WERI-Rb-1 (cell line): ENCODE data around the gene TLDC2.
"Not testable (repeated sequence)": the region's sequence is repeated elsewhere in the genome, so short reads cannot be mapped to it uniquely, and the experiment has no call there.

Source experiments
- DNase-seq: peaks from one replicate; pipeline ENCODE4 v3.0.0-alpha.2; 2020
- H3K27ac ChIP-seq: fragments of 250-450 bp; sonication (Bioruptor Pico); 2 replicates; pipeline ENCODE4 v1.5.1; 2020; ENCODE audit warnings: mild to moderate bottlenecking, moderate library complexity
- H3K27me3 ChIP-seq: fragments of 250-450 bp; sonication (Bioruptor Pico); 2 replicates; pipeline ENCODE4 v1.5.1; 2021; ENCODE audit warnings: mild to moderate bottlenecking, low read depth, moderate library complexity; ENCODE audit not compliant: insufficient read depth, severe bottlenecking
- H3K36me3 ChIP-seq: fragments of 250-450 bp; sonication (Bioruptor Pico); 2 replicates; pipeline ENCODE4 v1.5.1; 2020; ENCODE audit warnings: mild to moderate bottlenecking, moderate library complexity
- H3K4me3 ChIP-seq: 2 replicates; pipeline ENCODE4 v1.5.1; 2011; ENCODE audit warnings: low read depth, mild to moderate bottlenecking, control low read depth, low read length
- H3K9me3 ChIP-seq: fragments of 250-450 bp; sonication (Bioruptor Pico); 2 replicates; pipeline ENCODE4 v1.5.1; 2021; ENCODE audit warnings: mild to moderate bottlenecking, moderate library complexity; ENCODE audit not compliant: severe bottlenecking
- TF ChIP-seq, protein P1 (sequence below): IDR thresholded peaks from 2 replicates; pipeline ENCODE4 v1.5.1; 2011; ENCODE audit warnings: low read depth, mild to moderate bottlenecking, control low read depth, inconsistent platforms, low read length

Gene TLDC2

DNA sequence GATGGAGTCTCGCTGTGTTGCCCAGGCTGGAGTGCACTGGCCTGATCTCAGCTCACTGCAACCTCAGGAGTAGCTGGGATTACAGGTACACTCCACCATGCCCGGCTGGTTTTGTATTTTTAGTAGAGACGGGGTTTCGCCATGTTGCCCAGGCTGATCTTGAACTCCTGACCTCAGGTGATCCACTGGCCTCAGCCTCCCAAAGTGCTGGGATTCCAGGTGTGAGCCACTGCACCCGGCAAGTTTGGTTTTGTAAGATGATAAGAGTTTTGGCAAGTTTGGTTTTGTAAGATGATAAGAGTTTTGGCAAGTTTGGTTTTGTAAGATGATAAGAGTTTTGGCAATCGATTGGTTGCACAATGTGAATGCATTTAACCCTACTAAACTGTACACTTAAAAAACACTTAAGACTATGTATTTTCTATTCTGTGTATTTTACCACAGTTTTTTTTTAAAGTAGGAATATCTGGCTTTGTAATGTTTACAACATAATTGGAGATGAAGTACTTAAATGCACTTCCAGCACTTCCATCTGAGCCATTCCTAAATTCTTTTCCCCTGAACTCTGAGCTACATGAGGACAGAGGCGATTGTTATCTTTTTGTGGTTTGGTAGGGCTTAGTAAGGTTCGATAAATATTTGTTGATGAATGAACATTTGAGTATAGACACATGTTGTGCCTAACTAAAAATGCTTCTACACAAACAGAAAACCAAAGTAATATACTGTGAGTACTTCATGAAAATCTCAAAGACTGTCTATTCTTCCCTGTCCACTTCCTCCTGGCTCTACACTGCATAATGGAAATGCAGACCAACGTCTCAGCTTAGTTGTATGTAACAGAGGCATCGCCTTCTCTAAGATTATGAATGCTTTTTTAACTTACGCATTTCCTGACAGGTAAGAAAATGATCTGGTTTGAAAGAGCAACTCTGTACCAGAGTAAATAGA lies 56.8 kb downstream of the TLDC2 start:
- DNase-seq = no peak
- H3K36me3 ChIP-seq = peaks cover 30% of the 10 kb centered on the region
- TF ChIP-seq, protein P1, sequence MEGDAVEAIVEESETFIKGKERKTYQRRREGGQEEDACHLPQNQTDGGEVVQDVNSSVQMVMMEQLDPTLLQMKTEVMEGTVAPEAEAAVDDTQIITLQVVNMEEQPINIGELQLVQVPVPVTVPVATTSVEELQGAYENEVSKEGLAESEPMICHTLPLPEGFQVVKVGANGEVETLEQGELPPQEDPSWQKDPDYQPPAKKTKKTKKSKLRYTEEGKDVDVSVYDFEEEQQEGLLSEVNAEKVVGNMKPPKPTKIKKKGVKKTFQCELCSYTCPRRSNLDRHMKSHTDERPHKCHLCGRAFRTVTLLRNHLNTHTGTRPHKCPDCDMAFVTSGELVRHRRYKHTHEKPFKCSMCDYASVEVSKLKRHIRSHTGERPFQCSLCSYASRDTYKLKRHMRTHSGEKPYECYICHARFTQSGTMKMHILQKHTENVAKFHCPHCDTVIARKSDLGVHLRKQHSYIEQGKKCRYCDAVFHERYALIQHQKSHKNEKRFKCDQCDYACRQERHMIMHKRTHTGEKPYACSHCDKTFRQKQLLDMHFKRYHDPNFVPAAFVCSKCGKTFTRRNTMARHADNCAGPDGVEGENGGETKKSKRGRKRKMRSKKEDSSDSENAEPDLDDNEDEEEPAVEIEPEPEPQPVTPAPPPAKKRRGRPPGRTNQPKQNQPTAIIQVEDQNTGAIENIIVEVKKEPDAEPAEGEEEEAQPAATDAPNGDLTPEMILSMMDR = no peak

DNA sequence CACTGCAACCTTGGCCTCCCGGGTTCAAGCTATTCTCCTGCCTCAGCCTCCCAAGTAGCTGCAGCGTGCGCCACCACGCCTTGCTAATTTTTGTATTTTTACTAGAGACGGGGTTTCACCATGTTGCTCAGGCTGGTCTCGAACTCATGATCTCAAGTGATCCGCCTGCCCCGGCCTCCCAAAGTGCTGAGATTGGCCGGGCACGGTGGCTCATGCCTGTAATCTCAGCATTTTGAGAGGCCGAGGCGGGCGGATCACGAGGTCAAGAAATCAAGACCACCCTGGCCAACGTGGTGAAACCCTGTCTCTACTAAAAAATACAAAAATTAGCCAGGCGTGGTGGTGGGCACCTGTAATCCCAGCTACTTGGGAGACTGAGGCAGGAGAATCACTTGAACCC lies 57.6 kb downstream of the TLDC2 start:
- H3K36me3 ChIP-seq = peaks cover 24% of the 10 kb centered on the region
- not testable (repeated sequence) for DNase-seq, H3K27me3 ChIP-seq, H3K27ac ChIP-seq, H3K9me3 ChIP-seq, H3K4me3 ChIP-seq

More for the DNA sequence above, 56.8 kb downstream of the TLDC2 start:
- Histone ChIP-seq H3K27ac (no peak overlapping the region), H3K4me3 (no peak overlapping the region), H3K9me3 (no peaks in the 10 kb centered on the region), H3K27me3 (no peaks in the 10 kb centered on the region)

DNA sequence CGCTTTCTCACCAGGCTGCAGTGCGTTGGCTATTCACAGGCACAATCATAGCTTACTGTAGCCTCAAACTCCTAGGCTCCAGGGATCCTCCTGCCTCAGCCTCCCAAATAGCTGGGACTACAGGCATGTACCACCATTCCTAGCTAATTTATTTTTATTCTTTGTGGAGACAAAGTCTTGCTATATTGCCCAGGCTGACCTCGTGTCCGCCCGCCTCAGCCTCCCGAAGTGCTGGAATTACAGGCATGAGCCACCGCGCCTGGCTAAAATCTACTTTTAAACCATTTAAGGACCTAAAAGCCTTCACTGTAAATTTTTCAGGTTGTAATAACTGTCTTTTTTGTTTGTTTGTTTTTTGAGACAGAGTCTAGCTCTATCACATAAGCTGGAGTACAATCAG lies 60.4 kb downstream of the TLDC2 start:
- DNase-seq = no peak
- TF ChIP-seq, protein P1 = no peak
- Histone ChIP-seq H3K36me3 (peaks cover 10% of the 10 kb centered on the region), H3K9me3 (no peaks in the 10 kb centered on the region), H3K4me3 (no peak overlapping the region), H3K27me3 (no peaks in the 10 kb centered on the region), H3K27ac (no peak overlapping the region)

DNA sequence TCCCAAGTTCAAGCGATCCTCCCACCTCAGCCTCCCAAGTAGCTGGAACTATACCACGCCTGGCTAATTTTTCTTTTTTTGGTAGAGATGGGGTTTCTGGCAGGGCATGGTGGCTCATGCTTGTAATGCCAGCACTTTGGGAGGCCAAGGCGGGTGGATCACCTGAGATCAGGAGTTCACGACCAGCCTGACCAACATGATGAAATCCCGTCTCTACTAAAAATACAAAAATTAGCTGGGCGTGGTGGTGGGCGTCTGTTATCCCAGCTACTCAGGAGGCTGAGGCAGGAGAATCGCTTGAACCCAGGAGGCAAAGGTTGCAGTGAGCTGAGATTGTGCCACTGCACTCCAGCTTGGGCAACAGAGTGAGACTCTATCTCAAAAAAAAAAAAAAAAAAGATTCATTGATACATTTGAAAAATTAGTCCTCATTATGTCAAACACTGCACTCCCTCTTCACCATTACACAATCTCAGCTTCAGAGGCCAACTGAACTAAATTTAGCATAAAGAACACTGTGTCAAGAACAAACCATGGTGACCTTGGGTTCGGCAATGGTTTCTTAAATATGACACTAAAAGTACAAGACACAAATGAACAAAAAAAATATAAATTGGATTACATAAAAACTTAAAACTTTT lies 60.9 kb downstream of the TLDC2 start:
- H3K27me3 ChIP-seq, H3K9me3 ChIP-seq, H3K36me3 ChIP-seq, DNase-seq, H3K27ac ChIP-seq, H3K4me3 ChIP-seq: not testable (repeated sequence)

DNA sequence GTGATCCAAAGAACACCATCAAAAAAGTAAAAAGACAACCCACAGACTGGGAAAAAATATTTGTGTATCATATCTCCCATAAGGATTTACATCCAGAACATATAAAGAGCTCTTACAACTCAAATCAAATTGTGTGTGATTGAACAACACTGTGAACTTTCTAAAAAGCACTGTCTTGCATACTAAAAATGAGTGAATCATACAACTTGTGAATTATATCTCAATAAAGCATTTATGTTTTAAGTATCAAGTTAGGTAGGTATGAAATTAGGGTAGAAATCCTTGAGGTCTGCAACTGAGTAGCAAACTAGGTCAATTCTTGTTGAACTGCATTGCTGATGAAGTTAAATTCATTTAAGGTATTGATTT lies 61.4 kb downstream of the TLDC2 start:
- no peak overlapping the region for H3K27ac ChIP-seq
- no peak overlapping the region for H3K4me3 ChIP-seq
- TF ChIP-seq, protein P1 = no peak
- H3K36me3 ChIP-seq = peaks cover 9% of the 10 kb centered on the region
- DNase-seq = no peak
- no peaks in the 10 kb centered on the region for H3K27me3 ChIP-seq
- H3K9me3 ChIP-seq = no peaks in the 10 kb centered on the region

DNA sequence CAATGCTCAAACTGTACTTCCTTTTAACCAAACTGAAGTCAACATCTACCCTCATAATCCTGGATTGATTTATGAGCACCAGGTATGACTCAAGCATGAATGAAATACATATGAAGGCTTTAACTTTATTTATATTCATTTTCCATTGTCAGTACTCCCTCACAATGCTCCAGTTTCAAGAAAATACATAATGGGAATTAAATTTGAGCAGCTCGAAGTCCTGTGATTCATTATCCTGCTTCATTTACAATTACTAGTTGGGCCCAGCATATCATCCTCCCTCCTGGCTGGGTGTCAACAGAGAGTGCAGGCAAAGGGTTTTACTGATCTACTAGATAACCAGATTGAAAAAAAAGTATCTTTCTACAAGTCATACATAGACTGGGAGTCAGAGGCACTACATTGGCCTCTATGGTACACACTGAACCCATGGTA lies 65.5 kb downstream of the TLDC2 start:
- H3K36me3 ChIP-seq = peaks cover 18% of the 10 kb centered on the region
- no peak overlapping the region for H3K27ac ChIP-seq
- H3K27me3 ChIP-seq = no peaks in the 10 kb centered on the region
- DNase-seq = no peak
- no peak overlapping the region for H3K4me3 ChIP-seq
- H3K9me3 ChIP-seq = no peaks in the 10 kb centered on the region
- TF ChIP-seq, protein P1 = no peak
